Astrocyte (in vitro differentiated cells and primary cell): ENCODE results near the gene VPS8. TPM values are rescaled to one million over a fixed set of nuclear protein-coding genes. Genes with fewer than 3 reads are reported as not detected.

Experiments used
- DNase-seq: peaks from one replicate; pipeline ENCODE4 v3.0.0-alpha.2; 2010; ENCODE audit warnings: low read depth
- FAIRE-seq: peaks from 2 replicates; lab custom pipeline; 2011; peaks lifted over from hg19 to GRCh38; lab: Jason Lieb, UNC
- H2AFZ ChIP-seq: 2 replicates; pipeline ENCODE4 v1.6.0; 2012; ENCODE audit warnings: low read depth, low read length, inconsistent platforms
- H3K27ac ChIP-seq: 2 replicates; pipeline ENCODE4 v1.5.1; 2011; ENCODE audit warnings: low read depth, low read length, inconsistent platforms
- H3K27me3 ChIP-seq: 2 replicates; pipeline ENCODE4 v1.6.0; 2011; ENCODE audit warnings: low read length, inconsistent platforms; ENCODE audit not compliant: insufficient read depth
- H3K36me3 ChIP-seq: 2 replicates; pipeline ENCODE4 v1.5.1; 2011; ENCODE audit warnings: low read length, inconsistent platforms; ENCODE audit not compliant: insufficient read depth
- H3K4me1 ChIP-seq: 2 replicates; pipeline ENCODE4 v1.5.1; 2011; ENCODE audit warnings: low read length, inconsistent platforms; ENCODE audit not compliant: insufficient read depth
- H3K4me2 ChIP-seq: 2 replicates; pipeline ENCODE4 v1.6.0; 2012; ENCODE audit warnings: low read length, inconsistent platforms
- H3K4me3 ChIP-seq: 2 replicates; pipeline ENCODE4 v1.5.1; 2011; ENCODE audit warnings: low read depth, mild to moderate bottlenecking, low read length, inconsistent platforms; ENCODE audit not compliant: insufficient read depth
- H3K79me2 ChIP-seq: 2 replicates; pipeline ENCODE4 v1.6.0; 2012; ENCODE audit warnings: mild to moderate bottlenecking, low read length, inconsistent platforms; ENCODE audit not compliant: insufficient read depth
- H3K9ac ChIP-seq: 2 replicates; pipeline ENCODE4 v1.6.0; 2012; ENCODE audit warnings: mild to moderate bottlenecking, low read length, inconsistent platforms
- H3K9me3 ChIP-seq: 2 replicates; pipeline ENCODE4 v1.5.1; 2012; ENCODE audit warnings: low read depth, mild to moderate bottlenecking, low read length, inconsistent platforms; ENCODE audit not compliant: insufficient read depth
- H4K20me1 ChIP-seq: 2 replicates; pipeline ENCODE4 v1.6.0; 2012; ENCODE audit warnings: low read length, inconsistent platforms; ENCODE audit not compliant: insufficient read depth
- H3K27ac Mint-ChIP-seq: one replicate; pipeline ENCODE4 v1.8.0; 2021; ENCODE audit warnings: mild to moderate bottlenecking, mixed read lengths; ENCODE audit not compliant: unreplicated experiment
- H3K27me3 Mint-ChIP-seq: one replicate; pipeline ENCODE4 v1.8.0; 2021; ENCODE audit warnings: low read depth, mixed read lengths; ENCODE audit not compliant: unreplicated experiment
- H3K36me3 Mint-ChIP-seq: one replicate; pipeline ENCODE4 v1.8.0; 2021; ENCODE audit warnings: low read depth, mixed read lengths; ENCODE audit not compliant: unreplicated experiment
- H3K4me1 Mint-ChIP-seq: one replicate; pipeline ENCODE4 v1.8.0; 2021; ENCODE audit warnings: low read depth, mixed read lengths; ENCODE audit not compliant: unreplicated experiment
- H3K4me3 Mint-ChIP-seq: one replicate; pipeline ENCODE4 v1.8.0; 2021; ENCODE audit warnings: mild to moderate bottlenecking, moderate library complexity, mixed read lengths; ENCODE audit not compliant: unreplicated experiment
- H3K9me3 Mint-ChIP-seq: one replicate; pipeline ENCODE4 v1.8.0; 2021; ENCODE audit warnings: mild to moderate bottlenecking, mixed read lengths; ENCODE audit not compliant: unreplicated experiment
- EZH2 ChIP-seq: IDR thresholded peaks from 2 replicates; pipeline ENCODE4 v1.6.1; 2012; ENCODE audit warnings: mild to moderate bottlenecking, low read length, inconsistent platforms; ENCODE audit not compliant: insufficient read depth
- total RNA-seq: library from RNA; stranded (reverse); gene quantifications from 2 replicates; pipeline ENCODE4 v1.2.1, GENCODE V29; 2021
- TF ChIP-seq, protein P1 (sequence below): IDR thresholded peaks from 2 replicates; pipeline ENCODE4 v1.5.1; 2011; ENCODE audit warnings: low read depth, mild to moderate bottlenecking, inconsistent platforms, low read length, moderate library complexity; ENCODE audit not compliant: insufficient read depth

The VPS8 gene
- total RNA-seq, 1 donor from 2014 or later: 40.7 TPM

DNA sequence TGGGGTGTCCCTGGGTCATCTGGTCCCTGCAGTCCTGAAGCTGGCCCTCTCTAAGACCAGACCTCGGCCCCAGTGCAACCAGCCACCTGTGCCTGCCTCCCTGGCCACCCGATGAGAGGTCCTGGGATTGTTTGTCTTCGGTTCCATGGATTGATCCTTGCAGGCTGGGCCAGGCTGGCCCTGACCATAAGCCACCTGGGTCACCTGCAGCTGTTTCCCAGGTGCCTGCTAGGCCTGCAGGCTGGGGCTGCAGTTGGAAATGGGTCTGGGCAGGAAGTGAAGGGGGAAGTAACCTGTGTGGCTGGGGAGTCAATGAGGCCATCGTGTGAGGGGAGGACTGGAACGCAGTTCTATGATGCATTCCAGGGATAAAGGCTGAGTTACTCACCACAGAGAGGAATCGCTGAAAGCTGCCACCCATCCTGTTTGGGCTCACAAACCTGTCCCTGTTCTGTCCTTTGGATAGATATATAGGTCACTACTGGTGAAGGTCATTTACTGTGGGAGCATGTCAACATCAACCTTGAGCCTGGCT, 30.9 kb upstream of the VPS8 start:
- TF ChIP-seq EZH2: no peak
- TF ChIP-seq, protein P1, sequence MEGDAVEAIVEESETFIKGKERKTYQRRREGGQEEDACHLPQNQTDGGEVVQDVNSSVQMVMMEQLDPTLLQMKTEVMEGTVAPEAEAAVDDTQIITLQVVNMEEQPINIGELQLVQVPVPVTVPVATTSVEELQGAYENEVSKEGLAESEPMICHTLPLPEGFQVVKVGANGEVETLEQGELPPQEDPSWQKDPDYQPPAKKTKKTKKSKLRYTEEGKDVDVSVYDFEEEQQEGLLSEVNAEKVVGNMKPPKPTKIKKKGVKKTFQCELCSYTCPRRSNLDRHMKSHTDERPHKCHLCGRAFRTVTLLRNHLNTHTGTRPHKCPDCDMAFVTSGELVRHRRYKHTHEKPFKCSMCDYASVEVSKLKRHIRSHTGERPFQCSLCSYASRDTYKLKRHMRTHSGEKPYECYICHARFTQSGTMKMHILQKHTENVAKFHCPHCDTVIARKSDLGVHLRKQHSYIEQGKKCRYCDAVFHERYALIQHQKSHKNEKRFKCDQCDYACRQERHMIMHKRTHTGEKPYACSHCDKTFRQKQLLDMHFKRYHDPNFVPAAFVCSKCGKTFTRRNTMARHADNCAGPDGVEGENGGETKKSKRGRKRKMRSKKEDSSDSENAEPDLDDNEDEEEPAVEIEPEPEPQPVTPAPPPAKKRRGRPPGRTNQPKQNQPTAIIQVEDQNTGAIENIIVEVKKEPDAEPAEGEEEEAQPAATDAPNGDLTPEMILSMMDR: no peak

DNA sequence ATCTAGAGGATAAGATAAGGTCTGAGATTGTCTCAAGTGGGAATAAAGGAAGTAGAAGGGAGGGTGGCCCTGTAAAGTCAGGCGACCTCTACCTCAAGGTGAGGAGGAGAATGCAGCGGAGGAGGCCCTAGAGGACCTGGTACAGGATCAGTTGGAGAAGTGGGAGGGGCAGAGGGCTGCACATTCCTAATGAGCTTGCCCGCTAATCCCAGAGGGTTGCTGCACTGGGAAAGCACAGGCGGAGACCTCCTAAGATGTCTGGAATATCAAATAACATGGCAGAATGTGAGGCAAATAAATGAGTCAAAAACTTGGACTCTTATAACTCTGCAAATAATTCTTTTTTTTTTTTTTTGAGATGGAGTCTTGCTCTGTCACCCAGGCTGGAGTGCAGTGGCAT, 30.2 kb upstream of the VPS8 start:
- Histone ChIP-seq H3K27ac (no peak overlapping the region), H4K20me1 (no peaks in the 10 kb centered on the region), H3K4me2 (no peak overlapping the region), H3K4me1 (peaks cover 19% of the 10 kb centered on the region), H3K4me3 (no peak overlapping the region), H3K9me3 (no peaks in the 10 kb centered on the region), H2AFZ (no peak overlapping the region), H3K79me2 (no peaks in the 10 kb centered on the region), H3K27me3 (peaks cover 3% of the 10 kb centered on the region), H3K9ac (no peak overlapping the region), H3K36me3 (no peaks in the 10 kb centered on the region)
- H3K27ac Mint-ChIP-seq: peak overlapping the region; percentile 24
- DNase-seq (no peak), FAIRE-seq (no peak)
- H3K4me3 Mint-ChIP-seq: no peak overlapping the region
- H3K36me3 Mint-ChIP-seq: peaks cover 2% of the 10 kb centered on the region
- peaks cover 28% of the 10 kb centered on the region for H3K4me1 Mint-ChIP-seq
- TF ChIP-seq EZH2: no peak
- TF ChIP-seq, protein P1: no peak
- H3K9me3 Mint-ChIP-seq: peaks cover 3% of the 10 kb centered on the region
- peaks cover 19% of the 10 kb centered on the region for H3K27me3 Mint-ChIP-seq

More for the DNA sequence above, 30.9 kb upstream of the VPS8 start:
- H3K36me3 ChIP-seq: no peaks in the 10 kb centered on the region
- Mint-ChIP-seq H3K9me3 (no peaks in the 10 kb centered on the region), H3K36me3 (no peaks in the 10 kb centered on the region), H3K27me3 (peaks cover 25% of the 10 kb centered on the region), H3K27ac (peak overlapping the region; percentile 31), H3K4me3 (no peak overlapping the region), H3K4me1 (peaks cover 23% of the 10 kb centered on the region)
- no peak overlapping the region for H3K4me3 ChIP-seq
- no peaks in the 10 kb centered on the region for H4K20me1 ChIP-seq
- H3K27me3 ChIP-seq: peaks cover 3% of the 10 kb centered on the region
- no peaks in the 10 kb centered on the region for H3K9me3 ChIP-seq
- no peak overlapping the region for H3K9ac ChIP-seq
- no peak overlapping the region for H3K4me2 ChIP-seq
- H3K79me2 ChIP-seq: no peaks in the 10 kb centered on the region
- peak; percentile 23 for FAIRE-seq
- no peak overlapping the region for H3K27ac ChIP-seq
- no peak for DNase-seq
- no peak overlapping the region for H2AFZ ChIP-seq
- peaks cover 12% of the 10 kb centered on the region for H3K4me1 ChIP-seq

- peaks cover 2% of the 10 kb centered on the region for H3K36me3 Mint-ChIP-seq
- peaks cover 26% of the 10 kb centered on the region for H3K4me1 Mint-ChIP-seq
- TF ChIP-seq EZH2: no peak
- TF ChIP-seq, protein P1: no peak
- peaks cover 18% of the 10 kb centered on the region for H3K27me3 Mint-ChIP-seq
- Histone ChIP-seq H3K27me3 (peaks cover 3% of the 10 kb centered on the region), H3K4me1 (peaks cover 23% of the 10 kb centered on the region), H3K9ac (no peak overlapping the region), H3K4me3 (no peak overlapping the region), H3K4me2 (peak overlapping the region; percentile 42), H3K79me2 (no peaks in the 10 kb centered on the region), H2AFZ (peak overlapping the region; percentile 43), H4K20me1 (no peaks in the 10 kb centered on the region), H3K36me3 (no peaks in the 10 kb centered on the region), H3K9me3 (no peaks in the 10 kb centered on the region), H3K27ac (no peak overlapping the region)
- DNase-seq (no peak), FAIRE-seq (no peak)
- H3K9me3 Mint-ChIP-seq: peaks cover 3% of the 10 kb centered on the region
- no peak overlapping the region for H3K27ac Mint-ChIP-seq
- H3K4me3 Mint-ChIP-seq: no peak overlapping the region
Observed at GRCh38 chr3:184783319-184783718, 28.6 kb upstream of the VPS8 start.
